Esophagus squamous epithelium (tissue), 4 donors: ENCODE results near the gene PLP2.

Source experiments
- POLR2A ChIP-seq, 4 donors: fragments of 450-650 bp; IDR thresholded peaks; one replicate each; pipeline ENCODE4 v1.6.1; 2017; ENCODE audit warnings: antibody characterized with exemption in 4 of 4, mild to moderate bottlenecking in 4 of 4, moderate library complexity in 3 of 4
- TF ChIP-seq, protein P1 (sequence below), 6 experiments: fragments of 450-650 bp in 4 of 6; fragments of 200-600 bp in 2 of 6; sonication (generic) in 2 of 6; IDR thresholded peaks; one replicate each; pipeline ENCODE4 v1.5.1; 2016 to 2019; ENCODE audit warnings: antibody characterized with exemption in 6 of 6, mild to moderate bottlenecking in 4 of 6, moderate library complexity in 4 of 6

DNA sequence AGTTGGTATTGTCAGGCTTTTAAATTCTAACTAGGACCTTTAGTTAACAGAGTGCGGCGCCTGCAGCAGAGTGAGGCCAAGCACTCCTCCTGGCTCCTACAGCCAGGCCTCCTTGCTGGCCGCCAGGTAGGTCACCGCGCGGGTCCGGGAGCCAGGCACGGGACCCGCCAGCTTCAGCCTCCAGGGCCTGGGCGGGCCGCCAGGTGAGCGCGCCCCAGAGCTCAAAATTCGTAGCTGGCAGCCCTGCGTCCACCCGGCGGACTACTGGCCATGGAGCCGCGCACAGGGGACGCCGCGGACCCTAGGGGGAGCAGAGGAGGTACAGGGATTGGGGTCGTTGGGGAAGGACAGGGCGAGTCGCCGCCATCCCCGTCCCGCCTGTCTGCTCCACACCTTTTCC lies 9.1 kb upstream of the PLP2 start, which contains the start of gene MAGIX:
- TF ChIP-seq POLR2A (IDR thresholded peaks at IDR 0.05), result no peak
- TF ChIP-seq, protein P1, sequence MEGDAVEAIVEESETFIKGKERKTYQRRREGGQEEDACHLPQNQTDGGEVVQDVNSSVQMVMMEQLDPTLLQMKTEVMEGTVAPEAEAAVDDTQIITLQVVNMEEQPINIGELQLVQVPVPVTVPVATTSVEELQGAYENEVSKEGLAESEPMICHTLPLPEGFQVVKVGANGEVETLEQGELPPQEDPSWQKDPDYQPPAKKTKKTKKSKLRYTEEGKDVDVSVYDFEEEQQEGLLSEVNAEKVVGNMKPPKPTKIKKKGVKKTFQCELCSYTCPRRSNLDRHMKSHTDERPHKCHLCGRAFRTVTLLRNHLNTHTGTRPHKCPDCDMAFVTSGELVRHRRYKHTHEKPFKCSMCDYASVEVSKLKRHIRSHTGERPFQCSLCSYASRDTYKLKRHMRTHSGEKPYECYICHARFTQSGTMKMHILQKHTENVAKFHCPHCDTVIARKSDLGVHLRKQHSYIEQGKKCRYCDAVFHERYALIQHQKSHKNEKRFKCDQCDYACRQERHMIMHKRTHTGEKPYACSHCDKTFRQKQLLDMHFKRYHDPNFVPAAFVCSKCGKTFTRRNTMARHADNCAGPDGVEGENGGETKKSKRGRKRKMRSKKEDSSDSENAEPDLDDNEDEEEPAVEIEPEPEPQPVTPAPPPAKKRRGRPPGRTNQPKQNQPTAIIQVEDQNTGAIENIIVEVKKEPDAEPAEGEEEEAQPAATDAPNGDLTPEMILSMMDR (IDR thresholded peaks at IDR 0.05), result no peak
